Endothelial cell of umbilical vein (primary cell): ENCODE results near the gene HS3ST3B1. TPM values are rescaled to one million over a fixed set of nuclear protein-coding genes. Genes with fewer than 3 reads are reported as not detected.

Source experiments
- BruUV-seq: library from RNA; stranded (reverse); fragments of 400-500 nt; replicated peaks from 2 replicates; lab custom pipeline; 2021; lab: Mats Ljungman, UMichigan
- CTCF ChIA-PET: fragments of 300-600, 350-600 bp; sonication (Branson Sonifier 250); formaldehyde crosslinking; loops from one replicate; lab custom pipeline; 2021; ENCODE audit warnings: antibody characterized with exemption, inconsistent platforms; lab: Charles Lee
- POLR2A ChIA-PET: fragments of 300-600, 350-600 bp; sonication (Branson Sonifier 250); formaldehyde crosslinking; loops from one replicate; lab custom pipeline; 2021; ENCODE audit warnings: antibody characterized with exemption, inconsistent platforms; lab: Charles Lee
- DNase-seq: peaks from one replicate; pipeline ENCODE4 v3.0.0-alpha.2; 2011; ENCODE audit warnings: low read depth, low spot score
- FAIRE-seq: peaks from 2 replicates; lab custom pipeline; 2011; peaks lifted over from hg19 to GRCh38; lab: Jason Lieb, UNC
- H2AFZ ChIP-seq: 2 replicates; pipeline ENCODE4 v1.6.0; 2012; ENCODE audit warnings: low read depth, low read length, control low read depth, inconsistent platforms
- H3K27ac ChIP-seq: 2 replicates; pipeline ENCODE4 v1.5.1; 2011; ENCODE audit warnings: low read depth, mild to moderate bottlenecking, control low read depth, low read length, moderate library complexity; ENCODE audit not compliant: insufficient read depth
- H3K27me3 ChIP-seq, 2 experiments: 2 replicates each; pipeline versions ENCODE4 v1.6.0 to v1.6.1; 2011; ENCODE audit warnings: low read length in 2 of 2, mixed read lengths in 1 of 2; ENCODE audit not compliant: control insufficient read depth in 2 of 2, insufficient read depth in 2 of 2
- H3K36me3 ChIP-seq, 2 experiments: 2 replicates in 1 of 2; 3 replicates in 1 of 2; pipeline ENCODE4 v1.5.1; 2011; ENCODE audit warnings: low read length in 2 of 2, mild to moderate bottlenecking in 1 of 2, moderate library complexity in 1 of 2; ENCODE audit not compliant: control insufficient read depth in 2 of 2, insufficient read depth in 2 of 2; ENCODE audit errors: extremely low read depth in 1 of 2
- H3K4me1 ChIP-seq: 3 replicates; pipeline ENCODE4 v1.5.1; 2011; ENCODE audit warnings: mild to moderate bottlenecking, low read length; ENCODE audit not compliant: control insufficient read depth, insufficient read depth; ENCODE audit errors: extremely low read depth
- H3K4me2 ChIP-seq: 2 replicates; pipeline ENCODE4 v1.6.1; 2011; ENCODE audit warnings: low read length, control low read depth, mixed read lengths; ENCODE audit not compliant: insufficient read depth
- H3K4me3 ChIP-seq, 3 experiments: fragments of 200-600 bp in 1 of 3; sonication (generic), shearing (Covaris generic) in 1 of 3; replicated peaks in 1 of 3; 2 replicates each; pipeline ENCODE4 v1.5.1; 2011 to 2016; ENCODE audit warnings: control low read depth in 3 of 3, low read length in 3 of 3, mild to moderate bottlenecking in 2 of 3, inconsistent platforms in 1 of 3, low read depth in 1 of 3, moderate library complexity in 1 of 3; ENCODE audit not compliant: insufficient read depth in 1 of 3
- H3K79me2 ChIP-seq: 2 replicates; pipeline ENCODE4 v1.6.0; 2012; ENCODE audit warnings: low read length, inconsistent platforms; ENCODE audit not compliant: control insufficient read depth, insufficient read depth
- H3K9ac ChIP-seq: replicated peaks from 2 replicates; pipeline ENCODE3; 2011; ENCODE audit warnings: low read length, control low read depth; ENCODE audit not compliant: insufficient read depth; ENCODE audit errors: extremely low read depth
- H3K9me1 ChIP-seq: replicated peaks from 3 replicates; pipeline ENCODE4 v1.6.0; 2011; ENCODE audit warnings: mild to moderate bottlenecking, low read length; ENCODE audit not compliant: control insufficient read depth, insufficient read depth; ENCODE audit errors: extremely low read depth
- H3K9me3 ChIP-seq: replicated peaks from 2 replicates; pipeline ENCODE4 v1.5.1; 2012; ENCODE audit warnings: low read length, inconsistent platforms; ENCODE audit not compliant: control insufficient read depth, insufficient read depth
- H4K20me1 ChIP-seq: replicated peaks from 2 replicates; pipeline ENCODE3; 2011; ENCODE audit warnings: mild to moderate bottlenecking, low read length; ENCODE audit not compliant: control insufficient read depth, insufficient read depth; ENCODE audit errors: extremely low read depth
- EZH2 ChIP-seq: IDR thresholded peaks from 2 replicates; pipeline ENCODE4 v1.6.1; 2012; ENCODE audit warnings: borderline replicate concordance, low read depth, mild to moderate bottlenecking, moderate library complexity, low read length, inconsistent platforms; ENCODE audit not compliant: severe bottlenecking
- FOS ChIP-seq: IDR thresholded peaks from 2 replicates; pipeline ENCODE4 v1.6.1; 2011; ENCODE audit warnings: mild to moderate bottlenecking, low read length, moderate library complexity, borderline replicate concordance; ENCODE audit not compliant: insufficient read depth
- GATA2 ChIP-seq: IDR thresholded peaks from 2 replicates; pipeline ENCODE4 v1.7.0; 2011; ENCODE audit warnings: low read depth, mild to moderate bottlenecking, moderate library complexity, mixed read lengths, low read length; ENCODE audit not compliant: insufficient read length, insufficient read depth
- JUN ChIP-seq: IDR thresholded peaks from 2 replicates; pipeline ENCODE4 v1.6.1; 2011; ENCODE audit warnings: borderline replicate concordance, low read depth; ENCODE audit not compliant: insufficient read length, insufficient read depth
- MYC ChIP-seq: IDR thresholded peaks from one replicate; pipeline ENCODE4 v1.6.1; 2011; ENCODE audit warnings: mild to moderate bottlenecking, low read depth, low read length
- POLR2A ChIP-seq: IDR thresholded peaks from 2 replicates; pipeline ENCODE4 v1.6.1; 2012; ENCODE audit warnings: low read depth, mild to moderate bottlenecking, control low read depth, low read length
- POLR2AphosphoS5 ChIP-seq: IDR thresholded peaks from 2 replicates; pipeline ENCODE4 v1.6.1; 2012; ENCODE audit warnings: low read depth, mild to moderate bottlenecking, control low read depth, low read length, moderate library complexity; ENCODE audit not compliant: insufficient read depth
- dilution Hi-C: fragments of 300-500 bp; cut with MboI; formaldehyde crosslinking; loops from one replicate; pipeline ENCODE4 v1.15.0; 2019; ENCODE audit warnings: low sequenced_read_pairs; ENCODE audit not compliant: extremely low pct_ligation_motif_present
- intact Hi-C: fragments of 100-400 bp; cut with micrococcal nuclease; formaldehyde crosslinking; loops from one replicate; pipeline ENCODE4 v1.10.0; 2022
- polyA plus RNA-seq, 4 experiments: library from polyadenylated mRNA; depleted of rRNA in 3 of 4; stranded (reverse) in 3 of 4; unstranded in 1 of 4; fragments of >200 nt; gene quantifications; 2 replicates each; pipeline versions ENCODE4 v1.2.1 to v1.2.3, GENCODE V29; 2011 to 2012; ENCODE audit warnings: missing spikeins in 1 of 4
- total RNA-seq: library from RNA; stranded (reverse); gene quantifications from 2 replicates; pipeline ENCODE4 v1.2.3, GENCODE V29; 2021
- TF ChIP-seq, protein P1 (sequence below), 2 donors: IDR thresholded peaks; 1 replicate in 1 of 2; 2 replicates in 1 of 2; pipeline ENCODE4 v1.5.1; 2011; ENCODE audit warnings: low read length in 2 of 2, mild to moderate bottlenecking in 2 of 2, moderate library complexity in 2 of 2, control low read depth in 1 of 2, inconsistent platforms in 1 of 2, low read depth in 1 of 2; ENCODE audit not compliant: insufficient read depth in 1 of 2; ENCODE audit errors: extremely low read depth in 1 of 2
- TF ChIP-seq, protein P2 (sequence below): IDR thresholded peaks from 2 replicates; pipeline ENCODE4 v1.6.1; 2011; ENCODE audit not compliant: insufficient read depth, insufficient read length

HS3ST3B1 gene
- total and polyA plus RNA-seq, 2 donors (not counting 3 experiments of a cell fraction or from before 2014, with no cell fraction given), result not detected

DNA sequence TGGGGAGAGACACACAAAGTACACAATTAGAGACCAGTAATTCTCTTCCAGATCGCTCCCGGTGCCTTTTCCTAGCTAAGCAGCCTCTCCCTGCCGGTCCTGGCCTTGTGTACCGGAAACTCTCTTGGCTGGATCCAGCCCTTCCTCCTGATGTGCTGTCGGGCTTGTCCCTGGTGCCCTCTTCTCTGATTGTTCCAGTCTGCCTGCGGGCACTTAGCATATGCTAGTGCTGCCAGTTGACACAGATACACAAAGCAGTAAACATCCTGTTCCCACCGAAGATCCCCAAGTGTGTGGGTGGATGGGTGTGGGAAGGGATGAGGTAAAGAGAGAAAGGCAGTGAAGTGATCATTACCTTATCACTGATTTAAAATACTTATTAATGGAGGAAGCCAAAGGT lies 9.7 kb downstream of the HS3ST3B1 start:
- no peak overlapping the region for H3K27ac ChIP-seq
- H3K4me2 ChIP-seq, result no peak overlapping the region
- DNase-seq (no peak), FAIRE-seq (no peak)
- no peaks in the 10 kb centered on the region for H3K9me3 ChIP-seq
- H4K20me1 ChIP-seq, result no peaks in the 10 kb centered on the region
- ChIA-PET CTCF (no interaction called here), POLR2A (no interaction called here)
- no peak overlapping the region for H3K9ac ChIP-seq
- no peak overlapping the region for H3K4me3 ChIP-seq
- H2AFZ ChIP-seq, result no peak overlapping the region
- peaks cover 19 to 43% of the 10 kb centered on the region in 2 experiments for H3K27me3 ChIP-seq
- no TSS peak for BruUV-seq
- dilution Hi-C loops (no loop called here), intact Hi-C loops (no loop called here)
- H3K79me2 ChIP-seq, result no peaks in the 10 kb centered on the region
- H3K9me1 ChIP-seq, result no peaks in the 10 kb centered on the region
- no peaks in the 10 kb centered on the region for H3K4me1 ChIP-seq
- no peak for TF ChIP-seq JUN
- no peaks in the 10 kb centered on the region for H3K36me3 ChIP-seq

DNA sequence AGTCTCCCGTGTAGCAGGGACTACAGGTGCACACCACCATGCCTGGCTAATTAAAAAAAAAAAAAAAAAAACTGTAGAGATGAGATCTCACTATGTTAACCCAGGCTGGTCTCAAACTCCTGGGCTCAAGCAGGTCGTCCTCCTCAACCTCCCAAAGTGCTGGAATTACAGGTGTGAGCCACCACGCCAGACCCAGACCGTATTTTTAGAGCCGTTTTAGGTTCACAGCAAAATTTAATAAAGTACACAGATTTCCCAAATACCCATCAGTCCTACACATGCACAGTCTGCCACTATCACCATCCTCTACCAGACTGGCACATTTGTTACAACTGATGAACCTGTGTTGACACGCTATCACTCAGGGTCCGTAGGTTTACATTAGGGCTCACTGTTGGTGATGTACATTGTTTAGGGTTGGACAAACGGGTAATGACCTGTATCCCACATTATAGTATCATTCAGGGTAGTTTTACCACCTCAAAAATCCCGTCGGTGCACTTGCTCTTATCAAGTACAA lies 10.4 kb downstream of the HS3ST3B1 start:
- no peak overlapping the region for H3K27ac ChIP-seq
- H3K4me1 ChIP-seq, result no peaks in the 10 kb centered on the region
- no peak overlapping the region for H2AFZ ChIP-seq
- H4K20me1 ChIP-seq, result no peaks in the 10 kb centered on the region
- ChIA-PET CTCF (no interaction called here), POLR2A (no interaction called here)
- no peaks in the 10 kb centered on the region for H3K9me3 ChIP-seq
- H3K36me3 ChIP-seq, result no peaks in the 10 kb centered on the region
- no peak overlapping the region for H3K4me3 ChIP-seq
- FAIRE-seq, result no peak
- TF ChIP-seq, protein P1, sequence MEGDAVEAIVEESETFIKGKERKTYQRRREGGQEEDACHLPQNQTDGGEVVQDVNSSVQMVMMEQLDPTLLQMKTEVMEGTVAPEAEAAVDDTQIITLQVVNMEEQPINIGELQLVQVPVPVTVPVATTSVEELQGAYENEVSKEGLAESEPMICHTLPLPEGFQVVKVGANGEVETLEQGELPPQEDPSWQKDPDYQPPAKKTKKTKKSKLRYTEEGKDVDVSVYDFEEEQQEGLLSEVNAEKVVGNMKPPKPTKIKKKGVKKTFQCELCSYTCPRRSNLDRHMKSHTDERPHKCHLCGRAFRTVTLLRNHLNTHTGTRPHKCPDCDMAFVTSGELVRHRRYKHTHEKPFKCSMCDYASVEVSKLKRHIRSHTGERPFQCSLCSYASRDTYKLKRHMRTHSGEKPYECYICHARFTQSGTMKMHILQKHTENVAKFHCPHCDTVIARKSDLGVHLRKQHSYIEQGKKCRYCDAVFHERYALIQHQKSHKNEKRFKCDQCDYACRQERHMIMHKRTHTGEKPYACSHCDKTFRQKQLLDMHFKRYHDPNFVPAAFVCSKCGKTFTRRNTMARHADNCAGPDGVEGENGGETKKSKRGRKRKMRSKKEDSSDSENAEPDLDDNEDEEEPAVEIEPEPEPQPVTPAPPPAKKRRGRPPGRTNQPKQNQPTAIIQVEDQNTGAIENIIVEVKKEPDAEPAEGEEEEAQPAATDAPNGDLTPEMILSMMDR (IDR thresholded peaks at IDR 0.05; ENCODE audit: extremely low read depth in 1 of 2, insufficient read depth in 1 of 2, low read depth in 1 of 2, low read length in 2 of 2), result no peak
- TF ChIP-seq FOS, result no peak
- no peak for TF ChIP-seq POLR2A
- TF ChIP-seq EZH2, result no peak
- no peak for TF ChIP-seq JUN
- no peak for TF ChIP-seq POLR2AphosphoS5
- TF ChIP-seq MYC, result no peak
- TF ChIP-seq, protein P2, sequence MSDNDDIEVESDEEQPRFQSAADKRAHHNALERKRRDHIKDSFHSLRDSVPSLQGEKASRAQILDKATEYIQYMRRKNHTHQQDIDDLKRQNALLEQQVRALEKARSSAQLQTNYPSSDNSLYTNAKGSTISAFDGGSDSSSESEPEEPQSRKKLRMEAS, result no peak
- TF ChIP-seq GATA2, result no peak
- H3K4me2 ChIP-seq, result no peak overlapping the region
- no peaks in the 10 kb centered on the region for H3K79me2 ChIP-seq
- DNase-seq, result no peak
- no peak overlapping the region for H3K9ac ChIP-seq
- intact Hi-C loops, result no loop called here
- dilution Hi-C loops, result no loop called here
- no TSS peak for BruUV-seq
- H3K27me3 ChIP-seq, result peaks cover 16 to 37% of the 10 kb centered on the region in 2 experiments
- H3K9me1 ChIP-seq, result no peaks in the 10 kb centered on the region
